Measurements from ENCODE around the gene FXYD2. TPM values are rescaled to one million over a fixed set of nuclear protein-coding genes. Genes with fewer than 3 reads are reported as not detected.

Gene FXYD2
- total and polyA plus RNA-seq, 2 donors (not counting 3 experiments of a cell fraction or from before 2014, with no cell fraction given), result 0.99 to 1.8 TPM

GRCh38 chr11:117830072-117830471 lies 5.5 kb upstream of the FXYD2 start:
- H3K36me3 ChIP-seq (ENCODE audit: control insufficient read depth in 2 of 2, extremely low read depth in 1 of 2, insufficient read depth in 2 of 2, low read length in 2 of 2), result no peaks in the 10 kb centered on the region
- intact Hi-C loops (cut with micrococcal nuclease) (no loop called here), dilution Hi-C loops (cut with MboI; ENCODE audit: extremely low pct_ligation_motif_present, low sequenced_read_pairs) (no loop called here)
- TF ChIP-seq MAX (IDR thresholded peaks at IDR 0.05; ENCODE audit: insufficient read depth, insufficient read length) (no peak), GATA2 (IDR thresholded peaks at IDR 0.05; ENCODE audit: insufficient read depth, insufficient read length, low read depth, low read length) (no peak)
- no TSS peak for BruUV-seq (replicated peaks)
- H3K27me3 ChIP-seq (ENCODE audit: control insufficient read depth in 2 of 2, insufficient read depth in 2 of 2, low read length in 2 of 2), result peaks cover 0 to 3% of the 10 kb centered on the region in 2 experiments
- ChIA-PET POLR2A (no interaction called here), CTCF (interaction anchor here (0.6 to 3.7 kb wide), 2 partner anchors 117 to 224 kb away, joined by 3 to 34 read pairs; no protein-coding TSS in a partner anchor)
- no peak for DNase-seq (ENCODE audit: low read depth, low spot score)
- H3K9me1 ChIP-seq (replicated peaks; ENCODE audit: control insufficient read depth, extremely low read depth, insufficient read depth, low read length), result no peaks in the 10 kb centered on the region
- H3K4me2 ChIP-seq (ENCODE audit: insufficient read depth, low read length), result no peak overlapping the region
- no peaks in the 10 kb centered on the region for H4K20me1 ChIP-seq (replicated peaks; ENCODE audit: control insufficient read depth, extremely low read depth, insufficient read depth, low read length)
- H3K27ac ChIP-seq (ENCODE audit: insufficient read depth, low read depth, low read length), result no peak overlapping the region
- no peak overlapping the region for H2AFZ ChIP-seq (ENCODE audit: low read depth, low read length)
- no peak overlapping the region for H3K4me3 ChIP-seq (replicated peaks in 1 of 3; ENCODE audit: insufficient read depth in 1 of 3, low read depth in 1 of 3, low read length in 3 of 3)
- no peaks in the 10 kb centered on the region for H3K9me3 ChIP-seq (replicated peaks; ENCODE audit: control insufficient read depth, insufficient read depth, low read length)
- H3K9ac ChIP-seq (replicated peaks; ENCODE audit: extremely low read depth, insufficient read depth, low read length), result no peak overlapping the region
- H3K4me1 ChIP-seq (ENCODE audit: control insufficient read depth, extremely low read depth, insufficient read depth, low read length), result peaks cover 15% of the 10 kb centered on the region
- FAIRE-seq, result no peak
- no peaks in the 10 kb centered on the region for H3K79me2 ChIP-seq (ENCODE audit: control insufficient read depth, insufficient read depth, low read length)

GRCh38 chr11:117829369-117829725 lies 4.8 kb upstream of the FXYD2 start:
- dilution Hi-C loops (cut with MboI; ENCODE audit: extremely low pct_ligation_motif_present, low sequenced_read_pairs), result no loop called here
- H3K27ac ChIP-seq (ENCODE audit: insufficient read depth, low read depth, low read length), result peak overlapping the region; percentile 2
- no peak for FAIRE-seq

More at GRCh38 chr11:117829369-117829725, 4.8 kb upstream of the FXYD2 start:
- DNase-seq (ENCODE audit: low read depth, low spot score), result no peak
- ChIA-PET POLR2A (no interaction called here), CTCF (interaction anchor here (1.6 to 3.7 kb wide), 3 partner anchors 11 to 224 kb away, joined by 8 to 34 read pairs (median 16); no protein-coding TSS in a partner anchor)
- H3K79me2 ChIP-seq (ENCODE audit: control insufficient read depth, insufficient read depth, low read length), result no peaks in the 10 kb centered on the region
- H3K9me3 ChIP-seq (replicated peaks; ENCODE audit: control insufficient read depth, insufficient read depth, low read length), result no peaks in the 10 kb centered on the region
- peaks cover 0 to 3% of the 10 kb centered on the region in 2 experiments for H3K27me3 ChIP-seq (ENCODE audit: control insufficient read depth in 2 of 2, insufficient read depth in 2 of 2, low read length in 2 of 2)
- H3K36me3 ChIP-seq (ENCODE audit: control insufficient read depth in 2 of 2, extremely low read depth in 1 of 2, insufficient read depth in 2 of 2, low read length in 2 of 2), result no peaks in the 10 kb centered on the region
- peaks cover 22% of the 10 kb centered on the region for H3K4me1 ChIP-seq (ENCODE audit: control insufficient read depth, extremely low read depth, insufficient read depth, low read length)
- BruUV-seq (replicated peaks), result no TSS peak
- H3K9ac ChIP-seq (replicated peaks; ENCODE audit: extremely low read depth, insufficient read depth, low read length), result no peak overlapping the region
- H4K20me1 ChIP-seq (replicated peaks; ENCODE audit: control insufficient read depth, extremely low read depth, insufficient read depth, low read length), result no peaks in the 10 kb centered on the region
- no peak overlapping the region for H3K4me3 ChIP-seq (replicated peaks in 1 of 3; ENCODE audit: insufficient read depth in 1 of 3, low read depth in 1 of 3, low read length in 3 of 3)
- no peak overlapping the region for H3K4me2 ChIP-seq (ENCODE audit: insufficient read depth, low read length)
- intact Hi-C loops (cut with micrococcal nuclease), result no loop called here
- H3K9me1 ChIP-seq (replicated peaks; ENCODE audit: control insufficient read depth, extremely low read depth, insufficient read depth, low read length), result no peaks in the 10 kb centered on the region
- TF ChIP-seq GATA2 (IDR thresholded peaks at IDR 0.05; ENCODE audit: insufficient read depth, insufficient read length, low read depth, low read length) (no peak), POLR2A (IDR thresholded peaks at IDR 0.05; ENCODE audit: low read depth, low read length) (no peak), FOS (IDR thresholded peaks at IDR 0.05; ENCODE audit: borderline replicate concordance, insufficient read depth, low read length) (no peak), MAX (IDR thresholded peaks at IDR 0.05; ENCODE audit: insufficient read depth, insufficient read length) (no peak), JUN (IDR thresholded peaks at IDR 0.05; ENCODE audit: borderline replicate concordance, insufficient read depth, insufficient read length, low read depth) (no peak), EZH2 (IDR thresholded peaks at IDR 0.05; ENCODE audit: borderline replicate concordance, low read depth, low read length, severe bottlenecking) (no peak), CTCF (IDR thresholded peaks at IDR 0.05; ENCODE audit: extremely low read depth in 1 of 2, insufficient read depth in 1 of 2, low read depth in 1 of 2, low read length in 2 of 2) (no peak), MYC (IDR thresholded peaks at IDR 0.05; ENCODE audit: low read depth, low read length) (no peak), POLR2AphosphoS5 (IDR thresholded peaks at IDR 0.05; ENCODE audit: insufficient read depth, low read depth, low read length) (no peak)
- H2AFZ ChIP-seq (ENCODE audit: low read depth, low read length), result no peak overlapping the region

All from endothelial cell of umbilical vein (primary cell).